Endothelial cell of umbilical vein (primary cell): ENCODE measurements around the gene DRAM1. TPM values are rescaled to one million over a fixed set of nuclear protein-coding genes. Genes with fewer than 3 reads are reported as not detected.

ENCODE experiments used
- BruUV-seq: library from RNA; stranded (reverse); fragments of 400-500 nt; replicated peaks from 2 replicates; lab custom pipeline; 2021; lab: Mats Ljungman, UMichigan
- CTCF ChIA-PET: fragments of 300-600, 350-600 bp; sonication (Branson Sonifier 250); formaldehyde crosslinking; loops from one replicate; lab custom pipeline; 2021; ENCODE audit warnings: antibody characterized with exemption, inconsistent platforms; lab: Charles Lee
- POLR2A ChIA-PET: fragments of 300-600, 350-600 bp; sonication (Branson Sonifier 250); formaldehyde crosslinking; loops from one replicate; lab custom pipeline; 2021; ENCODE audit warnings: antibody characterized with exemption, inconsistent platforms; lab: Charles Lee
- DNase-seq: peaks from one replicate; pipeline ENCODE4 v3.0.0-alpha.2; 2011; ENCODE audit warnings: low read depth, low spot score
- FAIRE-seq: peaks from 2 replicates; lab custom pipeline; 2011; peaks lifted over from hg19 to GRCh38; lab: Jason Lieb, UNC
- H2AFZ ChIP-seq: 2 replicates; pipeline ENCODE4 v1.6.0; 2012; ENCODE audit warnings: low read depth, low read length, control low read depth, inconsistent platforms
- H3K27ac ChIP-seq: 2 replicates; pipeline ENCODE4 v1.5.1; 2011; ENCODE audit warnings: low read depth, mild to moderate bottlenecking, control low read depth, low read length, moderate library complexity; ENCODE audit not compliant: insufficient read depth
- H3K27me3 ChIP-seq, 2 experiments: 2 replicates each; pipeline versions ENCODE4 v1.6.0 to v1.6.1; 2011; ENCODE audit warnings: low read length in 2 of 2, mixed read lengths in 1 of 2; ENCODE audit not compliant: control insufficient read depth in 2 of 2, insufficient read depth in 2 of 2
- H3K36me3 ChIP-seq, 2 experiments: 2 replicates in 1 of 2; 3 replicates in 1 of 2; pipeline ENCODE4 v1.5.1; 2011; ENCODE audit warnings: low read length in 2 of 2, mild to moderate bottlenecking in 1 of 2, moderate library complexity in 1 of 2; ENCODE audit not compliant: control insufficient read depth in 2 of 2, insufficient read depth in 2 of 2; ENCODE audit errors: extremely low read depth in 1 of 2
- H3K4me1 ChIP-seq: 3 replicates; pipeline ENCODE4 v1.5.1; 2011; ENCODE audit warnings: mild to moderate bottlenecking, low read length; ENCODE audit not compliant: control insufficient read depth, insufficient read depth; ENCODE audit errors: extremely low read depth
- H3K4me2 ChIP-seq: 2 replicates; pipeline ENCODE4 v1.6.1; 2011; ENCODE audit warnings: low read length, control low read depth, mixed read lengths; ENCODE audit not compliant: insufficient read depth
- H3K4me3 ChIP-seq, 3 experiments: fragments of 200-600 bp in 1 of 3; sonication (generic), shearing (Covaris generic) in 1 of 3; replicated peaks in 1 of 3; 2 replicates each; pipeline ENCODE4 v1.5.1; 2011 to 2016; ENCODE audit warnings: control low read depth in 3 of 3, low read length in 3 of 3, mild to moderate bottlenecking in 2 of 3, inconsistent platforms in 1 of 3, low read depth in 1 of 3, moderate library complexity in 1 of 3; ENCODE audit not compliant: insufficient read depth in 1 of 3
- H3K79me2 ChIP-seq: 2 replicates; pipeline ENCODE4 v1.6.0; 2012; ENCODE audit warnings: low read length, inconsistent platforms; ENCODE audit not compliant: control insufficient read depth, insufficient read depth
- H3K9ac ChIP-seq: replicated peaks from 2 replicates; pipeline ENCODE3; 2011; ENCODE audit warnings: low read length, control low read depth; ENCODE audit not compliant: insufficient read depth; ENCODE audit errors: extremely low read depth
- H3K9me1 ChIP-seq: replicated peaks from 3 replicates; pipeline ENCODE4 v1.6.0; 2011; ENCODE audit warnings: mild to moderate bottlenecking, low read length; ENCODE audit not compliant: control insufficient read depth, insufficient read depth; ENCODE audit errors: extremely low read depth
- H3K9me3 ChIP-seq: replicated peaks from 2 replicates; pipeline ENCODE4 v1.5.1; 2012; ENCODE audit warnings: low read length, inconsistent platforms; ENCODE audit not compliant: control insufficient read depth, insufficient read depth
- H4K20me1 ChIP-seq: replicated peaks from 2 replicates; pipeline ENCODE3; 2011; ENCODE audit warnings: mild to moderate bottlenecking, low read length; ENCODE audit not compliant: control insufficient read depth, insufficient read depth; ENCODE audit errors: extremely low read depth
- CTCF ChIP-seq, 2 donors: IDR thresholded peaks; 1 replicate in 1 of 2; 2 replicates in 1 of 2; pipeline ENCODE4 v1.5.1; 2011; ENCODE audit warnings: low read length in 2 of 2, mild to moderate bottlenecking in 2 of 2, moderate library complexity in 2 of 2, control low read depth in 1 of 2, inconsistent platforms in 1 of 2, low read depth in 1 of 2; ENCODE audit not compliant: insufficient read depth in 1 of 2; ENCODE audit errors: extremely low read depth in 1 of 2
- EZH2 ChIP-seq: IDR thresholded peaks from 2 replicates; pipeline ENCODE4 v1.6.1; 2012; ENCODE audit warnings: borderline replicate concordance, low read depth, mild to moderate bottlenecking, moderate library complexity, low read length, inconsistent platforms; ENCODE audit not compliant: severe bottlenecking
- FOS ChIP-seq: IDR thresholded peaks from 2 replicates; pipeline ENCODE4 v1.6.1; 2011; ENCODE audit warnings: mild to moderate bottlenecking, low read length, moderate library complexity, borderline replicate concordance; ENCODE audit not compliant: insufficient read depth
- GATA2 ChIP-seq: IDR thresholded peaks from 2 replicates; pipeline ENCODE4 v1.7.0; 2011; ENCODE audit warnings: low read depth, mild to moderate bottlenecking, moderate library complexity, mixed read lengths, low read length; ENCODE audit not compliant: insufficient read length, insufficient read depth
- JUN ChIP-seq: IDR thresholded peaks from 2 replicates; pipeline ENCODE4 v1.6.1; 2011; ENCODE audit warnings: borderline replicate concordance, low read depth; ENCODE audit not compliant: insufficient read length, insufficient read depth
- MAX ChIP-seq: IDR thresholded peaks from 2 replicates; pipeline ENCODE4 v1.6.1; 2011; ENCODE audit not compliant: insufficient read depth, insufficient read length
- MYC ChIP-seq: IDR thresholded peaks from one replicate; pipeline ENCODE4 v1.6.1; 2011; ENCODE audit warnings: mild to moderate bottlenecking, low read depth, low read length
- POLR2A ChIP-seq: IDR thresholded peaks from 2 replicates; pipeline ENCODE4 v1.6.1; 2012; ENCODE audit warnings: low read depth, mild to moderate bottlenecking, control low read depth, low read length
- POLR2AphosphoS5 ChIP-seq: IDR thresholded peaks from 2 replicates; pipeline ENCODE4 v1.6.1; 2012; ENCODE audit warnings: low read depth, mild to moderate bottlenecking, control low read depth, low read length, moderate library complexity; ENCODE audit not compliant: insufficient read depth
- dilution Hi-C: fragments of 300-500 bp; cut with MboI; formaldehyde crosslinking; loops from one replicate; pipeline ENCODE4 v1.15.0; 2019; ENCODE audit warnings: low sequenced_read_pairs; ENCODE audit not compliant: extremely low pct_ligation_motif_present
- intact Hi-C: fragments of 100-400 bp; cut with micrococcal nuclease; formaldehyde crosslinking; loops from one replicate; pipeline ENCODE4 v1.10.0; 2022
- polyA plus RNA-seq, 4 experiments: library from polyadenylated mRNA; depleted of rRNA in 3 of 4; stranded (reverse) in 3 of 4; unstranded in 1 of 4; fragments of >200 nt; gene quantifications; 2 replicates each; pipeline versions ENCODE4 v1.2.1 to v1.2.3, GENCODE V29; 2011 to 2012; ENCODE audit warnings: missing spikeins in 1 of 4
- total RNA-seq: library from RNA; stranded (reverse); gene quantifications from 2 replicates; pipeline ENCODE4 v1.2.3, GENCODE V29; 2021

The DRAM1 gene
- total and polyA plus RNA-seq, 2 donors (not counting 3 experiments of a cell fraction or from before 2014, with no cell fraction given), result 24.6 to 46.3 TPM

GRCh38 chr12:101891462-101891971 lies 14.1 kb downstream of the DRAM1 start:
- TF ChIP-seq EZH2, result no peak
- no peak for TF ChIP-seq CTCF (IDR thresholded peaks at IDR 0.05; ENCODE audit: extremely low read depth in 1 of 2, insufficient read depth in 1 of 2, low read depth in 1 of 2, low read length in 2 of 2)
- peak; percentile 38 for TF ChIP-seq FOS
- TF ChIP-seq JUN, result peak; percentile 86
- TF ChIP-seq POLR2A, result no peak
- no peak for TF ChIP-seq MYC
- TF ChIP-seq GATA2, result no peak
- peak; percentile 80 for TF ChIP-seq POLR2AphosphoS5
- TF ChIP-seq MAX, result no peak
- ChIA-PET POLR2A (interaction anchor here (1.0 to 1.7 kb wide), 4 partner anchors 10 to 484 kb away, joined by 3 to 16 read pairs (median 10); partner anchors contain the start of genes ARL1 and DRAM1), CTCF (interaction anchor here (0.8 to 2.9 kb wide), 14 partner anchors 9 to 1741 kb away, joined by 3 to 19 read pairs (median 4); partner anchors contain the start of genes DRAM1 and GNPTAB)
- dilution Hi-C loops, result no loop called here
- Histone ChIP-seq H3K27ac (peak overlapping the region; percentile 56), H4K20me1 (no peaks in the 10 kb centered on the region), H3K4me2 (peak overlapping the region; percentile 54), H3K36me3 (no peaks in the 10 kb centered on the region), H2AFZ (no peak overlapping the region), H3K9ac (peak overlapping the region; percentile 53), H3K4me1 (peaks cover 40% of the 10 kb centered on the region), H3K27me3 (no peaks in the 10 kb centered on the region), H3K4me3 (peak overlapping the region in 1 of 3 experiments; percentile 31), H3K9me1 (no peaks in the 10 kb centered on the region), H3K79me2 (peaks cover 33% of the 10 kb centered on the region), H3K9me3 (no peaks in the 10 kb centered on the region)
- peak; percentile 95 for DNase-seq
- TSS peak; percentile 71 for BruUV-seq
- intact Hi-C loops, result loop anchor here (1.0 kb wide), 2 partner anchors 11 to 16 kb away; no protein-coding TSS in a partner anchor
- peak; percentile 87 for FAIRE-seq
